ENCODE data around the gene IFNL1. TPM values are rescaled to one million over a fixed set of nuclear protein-coding genes. Genes with fewer than 3 reads are reported as not detected.
"Not testable (repeated sequence)": the region's sequence is repeated elsewhere in the genome, so short reads cannot be mapped to it uniquely, and the experiment has no call there.

IFNL1 gene
- total and polyA plus RNA-seq, 2 experiments from 2014 or later: not detected

DNA sequence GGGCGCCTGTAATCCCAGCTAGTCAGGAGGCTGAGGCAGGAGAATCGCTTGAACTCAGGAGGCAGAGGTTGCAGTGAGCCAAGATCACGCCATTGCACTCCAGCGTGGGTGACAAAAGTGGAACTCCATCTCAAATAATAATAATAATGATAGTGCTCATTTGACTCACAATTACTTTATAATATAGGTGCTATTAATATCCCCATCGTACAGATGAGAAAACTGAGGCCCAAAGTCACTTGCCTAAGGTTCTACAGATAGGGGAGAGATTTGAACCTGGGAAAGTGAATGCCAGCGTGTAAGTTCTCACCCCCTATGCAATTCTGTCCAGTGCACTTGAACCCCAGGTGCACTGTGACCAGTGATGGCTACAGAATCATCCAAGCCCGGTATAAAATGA is 33.7 kb downstream of the IFNL1 start:
- H3K4me1 ChIP-seq (ENCODE audit: low read depth): no peaks in the 10 kb centered on the region
- no peaks in the 10 kb centered on the region for H3K36me3 ChIP-seq
- no peaks in the 10 kb centered on the region for H3K27me3 ChIP-seq
- TF ChIP-seq, protein P1, sequence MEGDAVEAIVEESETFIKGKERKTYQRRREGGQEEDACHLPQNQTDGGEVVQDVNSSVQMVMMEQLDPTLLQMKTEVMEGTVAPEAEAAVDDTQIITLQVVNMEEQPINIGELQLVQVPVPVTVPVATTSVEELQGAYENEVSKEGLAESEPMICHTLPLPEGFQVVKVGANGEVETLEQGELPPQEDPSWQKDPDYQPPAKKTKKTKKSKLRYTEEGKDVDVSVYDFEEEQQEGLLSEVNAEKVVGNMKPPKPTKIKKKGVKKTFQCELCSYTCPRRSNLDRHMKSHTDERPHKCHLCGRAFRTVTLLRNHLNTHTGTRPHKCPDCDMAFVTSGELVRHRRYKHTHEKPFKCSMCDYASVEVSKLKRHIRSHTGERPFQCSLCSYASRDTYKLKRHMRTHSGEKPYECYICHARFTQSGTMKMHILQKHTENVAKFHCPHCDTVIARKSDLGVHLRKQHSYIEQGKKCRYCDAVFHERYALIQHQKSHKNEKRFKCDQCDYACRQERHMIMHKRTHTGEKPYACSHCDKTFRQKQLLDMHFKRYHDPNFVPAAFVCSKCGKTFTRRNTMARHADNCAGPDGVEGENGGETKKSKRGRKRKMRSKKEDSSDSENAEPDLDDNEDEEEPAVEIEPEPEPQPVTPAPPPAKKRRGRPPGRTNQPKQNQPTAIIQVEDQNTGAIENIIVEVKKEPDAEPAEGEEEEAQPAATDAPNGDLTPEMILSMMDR (IDR thresholded peaks at IDR 0.05; ENCODE audit: low read depth, low read length): no peak
- no peak for DNase-seq (ENCODE audit: low read depth in 1 of 2, low spot score in 1 of 2)
- H3K9me3 ChIP-seq (ENCODE audit: low read depth): no peaks in the 10 kb centered on the region
- H3K4me3 ChIP-seq: no peak overlapping the region
- no peak overlapping the region for H3K27ac ChIP-seq

GRCh38 chr19:39332293-39332692 is 36.1 kb downstream of the IFNL1 start:
- no peak overlapping the region for H3K4me3 ChIP-seq
- no peaks in the 10 kb centered on the region for H3K4me1 ChIP-seq (ENCODE audit: low read depth)
- TF ChIP-seq, protein P1 (IDR thresholded peaks at IDR 0.05; ENCODE audit: low read depth, low read length): no peak
- H3K9me3 ChIP-seq (ENCODE audit: low read depth): no peaks in the 10 kb centered on the region
- no peaks in the 10 kb centered on the region for H3K36me3 ChIP-seq
- H3K27me3 ChIP-seq: no peaks in the 10 kb centered on the region
- DNase-seq (ENCODE audit: low read depth in 1 of 2, low spot score in 1 of 2): no peak
- no peak overlapping the region for H3K27ac ChIP-seq

DNA sequence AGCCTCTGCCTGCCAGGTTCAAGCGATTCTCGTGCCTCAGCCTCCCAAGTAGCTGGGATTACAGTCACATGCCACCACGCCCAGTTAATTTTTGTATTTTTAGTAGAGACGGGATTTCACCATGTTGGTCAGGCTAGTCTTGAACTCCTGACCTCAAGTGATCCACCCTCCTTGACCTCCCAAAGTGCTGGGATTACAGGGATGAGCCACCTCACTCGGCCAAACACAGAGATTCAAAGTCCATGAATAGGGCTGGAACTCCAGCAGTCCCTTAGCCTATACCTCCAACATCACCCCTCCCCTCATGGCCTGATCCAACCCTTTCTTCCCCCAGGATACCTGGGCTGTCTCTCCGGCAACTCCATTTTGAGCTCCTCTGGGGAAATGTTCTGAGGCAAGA is 36.5 kb downstream of the IFNL1 start:
- not testable (repeated sequence) for H3K27ac ChIP-seq; DNase-seq (ENCODE audit: low read depth in 1 of 2, low spot score in 1 of 2); H3K9me3 ChIP-seq (ENCODE audit: low read depth); H3K4me1 ChIP-seq (ENCODE audit: low read depth); H3K36me3 ChIP-seq; H3K4me3 ChIP-seq; H3K27me3 ChIP-seq

- Histone ChIP-seq H3K4me1 (ENCODE audit: low read depth) (no peaks in the 10 kb centered on the region), H3K27me3 (no peaks in the 10 kb centered on the region), H3K4me3 (no peak overlapping the region), H3K9me3 (ENCODE audit: low read depth) (no peaks in the 10 kb centered on the region), H3K27ac (no peak overlapping the region), H3K36me3 (no peaks in the 10 kb centered on the region)
- no peak for DNase-seq (ENCODE audit: low read depth in 1 of 2, low spot score in 1 of 2)
- TF ChIP-seq, protein P1 (IDR thresholded peaks at IDR 0.05; ENCODE audit: low read depth, low read length): no peak
Observed at GRCh38 chr19:39333507-39333906, 37.3 kb downstream of the IFNL1 start.

GRCh38 chr19:39334444-39334976 is 38.3 kb downstream of the IFNL1 start:
- no peaks in the 10 kb centered on the region for H3K36me3 ChIP-seq

DNA sequence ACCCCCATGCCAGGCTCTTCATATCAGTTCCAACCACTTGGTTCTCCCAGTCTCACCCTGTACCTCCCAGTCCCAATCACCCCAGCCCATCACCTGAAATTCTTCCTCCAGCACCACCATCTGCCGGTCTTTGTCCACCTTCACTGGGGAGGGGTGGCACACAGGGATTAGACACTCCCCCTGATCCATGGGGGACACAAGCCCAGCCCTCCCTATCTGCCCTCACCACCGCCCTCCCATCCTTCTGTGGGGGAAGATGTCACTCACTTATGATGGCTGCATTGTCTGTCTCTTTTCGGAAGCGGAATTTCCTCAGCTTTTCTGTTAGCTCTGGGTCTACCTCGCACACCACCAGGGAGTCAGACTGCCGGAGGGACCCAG is 39.0 kb downstream of the IFNL1 start:
- Histone ChIP-seq H3K27ac (no peak overlapping the region), H3K4me3 (no peak overlapping the region), H3K36me3 (no peaks in the 10 kb centered on the region), H3K9me3 (ENCODE audit: low read depth) (no peaks in the 10 kb centered on the region), H3K27me3 (no peaks in the 10 kb centered on the region), H3K4me1 (ENCODE audit: low read depth) (no peaks in the 10 kb centered on the region)
- DNase-seq (ENCODE audit: low read depth in 1 of 2, low spot score in 1 of 2): no peak
- TF ChIP-seq, protein P1 (IDR thresholded peaks at IDR 0.05; ENCODE audit: low read depth, low read length): no peak

More at GRCh38 chr19:39334444-39334976, 38.3 kb downstream of the IFNL1 start:
- TF ChIP-seq, protein P1 (IDR thresholded peaks at IDR 0.05; ENCODE audit: low read depth, low read length): no peak
- no peak overlapping the region for H3K4me3 ChIP-seq
- no peaks in the 10 kb centered on the region for H3K27me3 ChIP-seq
- DNase-seq (ENCODE audit: low read depth in 1 of 2, low spot score in 1 of 2): no peak
- no peak overlapping the region for H3K27ac ChIP-seq
- no peaks in the 10 kb centered on the region for H3K9me3 ChIP-seq (ENCODE audit: low read depth)
- H3K4me1 ChIP-seq (ENCODE audit: low read depth): no peaks in the 10 kb centered on the region

All from cardiac muscle cell (in vitro differentiated cells and primary cell).